Smooth muscle cell (in vitro differentiated cells): ENCODE results near the gene PGGHG. TPM values are rescaled to one million over a fixed set of nuclear protein-coding genes. Genes with fewer than 3 reads are reported as not detected.

Experiments used
- DNase-seq: peaks from one replicate; lab custom pipeline; 2025; ENCODE audit not compliant: unreplicated experiment; lab: John Stamatoyannopoulos, UW
- H2AFZ ChIP-seq: fragments of 200-600 bp; sonication (generic); 2 replicates; pipeline ENCODE4 v1.6.0; 2016; ENCODE audit warnings: antibody characterized with exemption, low read depth, mild to moderate bottlenecking
- H3F3A ChIP-seq: fragments of 200-600 bp; sonication (generic); 2 replicates; pipeline ENCODE4 v1.6.0; 2017; ENCODE audit warnings: antibody characterized with exemption, low read depth
- H3K27ac ChIP-seq: fragments of 200-600 bp; sonication (generic); 2 replicates; pipeline ENCODE4 v1.5.1; 2016; ENCODE audit warnings: low read depth, mild to moderate bottlenecking
- H3K27me3 ChIP-seq: fragments of 200-600 bp; sonication (generic); 2 replicates; pipeline ENCODE4 v1.6.1; 2016; ENCODE audit warnings: low read depth, mild to moderate bottlenecking
- H3K36me3 ChIP-seq: fragments of 200-600 bp; sonication (generic); 2 replicates; pipeline ENCODE4 v1.5.1; 2016; ENCODE audit warnings: low read depth
- H3K4me1 ChIP-seq: fragments of 200-600 bp; sonication (generic); 2 replicates; pipeline ENCODE4 v1.5.1; 2016; ENCODE audit warnings: low read depth
- H3K4me2 ChIP-seq: fragments of 200-600 bp; sonication (generic); 2 replicates; pipeline ENCODE4 v1.6.0; 2016; ENCODE audit warnings: mild to moderate bottlenecking
- H3K4me3 ChIP-seq: fragments of 200-600 bp; sonication (generic); 2 replicates; pipeline ENCODE4 v1.5.1; 2016; ENCODE audit warnings: mild to moderate bottlenecking
- H3K79me2 ChIP-seq: fragments of 200-600 bp; sonication (generic); 2 replicates; pipeline ENCODE4 v1.6.0; 2016; ENCODE audit warnings: low read depth, mild to moderate bottlenecking
- H3K9ac ChIP-seq: fragments of 200-600 bp; sonication (generic); 2 replicates; pipeline ENCODE4 v1.6.0; 2016; ENCODE audit warnings: low read depth
- H3K9me3 ChIP-seq: fragments of 200-600 bp; sonication (generic); replicated peaks from 2 replicates; pipeline ENCODE4 v1.5.1; 2016; ENCODE audit warnings: low read depth
- H4K20me1 ChIP-seq: fragments of 200-600 bp; sonication (generic); 2 replicates; pipeline ENCODE4 v1.6.0; 2016; ENCODE audit warnings: low read depth
- WGBS: methylation state at CpG from one replicate; pipeline ENCODE4 v1.1.7; 2016; ENCODE audit warnings: low lambda C conversion rate; 5-methylcytosine and 5-hydroxymethylcytosine counted together
- polyA plus RNA-seq: library from polyadenylated mRNA; unstranded; fragments of >200 nt; fragmentation: Nextera tagmentation; extraction: Ambion mirVana; gene quantifications from 2 replicates; pipeline ENCODE4 v1.2.1, GENCODE V29; 2016
- total RNA-seq: library from RNA; depleted of rRNA; stranded (reverse); fragments of >200 nt; gene quantifications from 2 replicates; pipeline ENCODE4 v1.2.3, GENCODE V29; 2014
- TF ChIP-seq, protein P1 (sequence below): fragments of 200-600 bp; sonication (generic); IDR thresholded peaks from 2 replicates; pipeline ENCODE4 v1.5.1; 2017; ENCODE audit warnings: borderline replicate concordance, mild to moderate bottlenecking, antibody characterized with exemption; ENCODE audit not compliant: insufficient read depth, poor library complexity, severe bottlenecking

PGGHG gene
- total and polyA plus RNA-seq, 2 experiments from 2014 or later, result 8.6 to 16.6 TPM

DNA sequence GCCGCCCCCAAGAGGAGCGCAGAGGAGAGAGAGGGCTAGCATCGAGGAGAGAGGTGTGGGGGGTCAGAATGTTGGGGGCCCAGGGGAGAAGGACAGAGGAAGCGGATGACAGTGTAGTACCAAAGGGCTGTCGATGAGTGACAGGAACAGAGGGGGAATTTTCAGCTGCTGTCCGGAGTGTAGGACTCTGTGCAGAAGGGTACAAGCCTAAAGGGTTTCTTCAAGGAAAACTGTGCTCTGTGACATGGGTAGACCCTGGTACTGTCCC lies 16.1 kb upstream of the PGGHG start:
- no peak overlapping the region for H3K27ac ChIP-seq
- no peak overlapping the region for H3K4me3 ChIP-seq
- no peaks in the 10 kb centered on the region for H3K27me3 ChIP-seq
- H3K79me2 ChIP-seq, result no peaks in the 10 kb centered on the region
- H2AFZ ChIP-seq, result no peak overlapping the region
- DNase-seq, result no peak
- no peak overlapping the region for H3K9ac ChIP-seq
- H4K20me1 ChIP-seq, result no peaks in the 10 kb centered on the region
- no peak overlapping the region for H3K4me2 ChIP-seq
- no peaks in the 10 kb centered on the region for H3K36me3 ChIP-seq
- TF ChIP-seq, protein P1, sequence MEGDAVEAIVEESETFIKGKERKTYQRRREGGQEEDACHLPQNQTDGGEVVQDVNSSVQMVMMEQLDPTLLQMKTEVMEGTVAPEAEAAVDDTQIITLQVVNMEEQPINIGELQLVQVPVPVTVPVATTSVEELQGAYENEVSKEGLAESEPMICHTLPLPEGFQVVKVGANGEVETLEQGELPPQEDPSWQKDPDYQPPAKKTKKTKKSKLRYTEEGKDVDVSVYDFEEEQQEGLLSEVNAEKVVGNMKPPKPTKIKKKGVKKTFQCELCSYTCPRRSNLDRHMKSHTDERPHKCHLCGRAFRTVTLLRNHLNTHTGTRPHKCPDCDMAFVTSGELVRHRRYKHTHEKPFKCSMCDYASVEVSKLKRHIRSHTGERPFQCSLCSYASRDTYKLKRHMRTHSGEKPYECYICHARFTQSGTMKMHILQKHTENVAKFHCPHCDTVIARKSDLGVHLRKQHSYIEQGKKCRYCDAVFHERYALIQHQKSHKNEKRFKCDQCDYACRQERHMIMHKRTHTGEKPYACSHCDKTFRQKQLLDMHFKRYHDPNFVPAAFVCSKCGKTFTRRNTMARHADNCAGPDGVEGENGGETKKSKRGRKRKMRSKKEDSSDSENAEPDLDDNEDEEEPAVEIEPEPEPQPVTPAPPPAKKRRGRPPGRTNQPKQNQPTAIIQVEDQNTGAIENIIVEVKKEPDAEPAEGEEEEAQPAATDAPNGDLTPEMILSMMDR, result no peak
- no peaks in the 10 kb centered on the region for H3F3A ChIP-seq
- WGBS, result 96% methylated on average over 6 of the region's 6 CpGs
- no peaks in the 10 kb centered on the region for H3K4me1 ChIP-seq
- no peaks in the 10 kb centered on the region for H3K9me3 ChIP-seq

DNA sequence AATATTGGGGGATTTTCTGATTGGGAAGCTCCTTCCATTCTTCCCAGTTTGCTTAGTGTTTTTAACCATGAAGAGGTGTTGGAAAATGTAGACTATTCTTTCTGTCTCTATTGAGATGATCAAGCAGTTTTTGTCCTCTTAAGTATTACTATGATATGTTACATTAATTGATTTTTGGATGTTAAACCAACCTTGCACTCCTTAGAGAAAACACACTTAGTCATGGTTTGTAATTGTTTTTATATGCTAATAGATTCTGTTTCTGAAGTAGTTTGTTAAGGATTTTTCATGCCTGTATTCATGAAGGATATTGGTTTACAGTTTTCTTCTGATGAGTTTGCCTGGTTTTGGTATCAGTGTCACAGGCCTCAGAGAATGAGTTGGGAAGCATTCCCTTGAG lies 12.7 kb upstream of the PGGHG start:
- no peaks in the 10 kb centered on the region for H3K36me3 ChIP-seq
- H3K27me3 ChIP-seq, result peaks cover 4% of the 10 kb centered on the region

DNA sequence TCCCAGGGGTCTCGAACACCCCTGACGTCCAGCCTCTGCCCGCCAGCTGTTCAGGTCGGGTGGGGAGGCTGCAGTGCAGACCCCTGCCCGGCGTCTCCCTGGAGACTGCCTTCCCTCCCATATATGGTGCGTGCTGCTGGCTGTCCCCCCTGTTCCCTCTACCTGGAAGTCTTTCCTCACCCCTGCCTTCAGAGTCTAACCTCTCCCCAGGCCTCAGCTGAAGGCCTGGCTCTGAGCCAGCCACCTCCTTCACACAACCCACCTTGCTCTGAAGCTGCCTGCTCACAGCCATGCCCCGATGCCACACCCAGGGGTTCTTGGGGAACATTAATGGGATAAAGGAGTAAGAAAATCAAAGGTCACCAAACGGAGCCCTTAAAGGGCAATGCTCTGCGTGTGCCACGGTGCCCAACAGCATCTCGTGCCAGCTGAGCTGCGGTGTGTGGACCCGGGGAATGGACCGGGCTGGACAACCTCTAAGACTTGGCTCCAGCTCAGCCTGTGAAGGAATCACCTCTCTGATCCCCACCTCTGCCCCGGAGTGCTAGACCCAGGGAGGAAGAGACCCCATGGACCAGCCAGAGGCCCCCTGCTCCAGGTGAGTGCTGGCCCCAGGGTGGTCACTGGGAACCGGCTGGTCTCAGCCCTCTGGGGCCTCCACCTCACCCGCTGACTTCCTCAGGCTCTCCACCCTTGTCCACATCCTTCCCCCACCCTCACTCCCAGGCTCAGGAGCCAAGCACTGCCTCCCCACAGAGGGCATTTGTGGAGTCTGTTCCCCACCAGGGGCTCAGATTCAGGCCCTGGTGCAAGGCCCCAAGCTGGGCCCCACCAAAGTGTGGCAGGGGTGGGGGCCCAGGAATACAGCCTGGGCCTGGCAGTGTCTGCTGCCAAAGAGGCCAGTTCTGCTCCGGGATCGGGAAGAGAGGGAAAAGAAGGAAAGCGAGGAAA lies 10.7 kb upstream of the PGGHG start, which contains the start of gene NLRP6:
Gene NLRP6 (plus strand): TSS at position 407 of the 951 bp plus-strand sequence. CDS start 163 bp downstream, at position 570.
- TF ChIP-seq, protein P1, result no peak
- H3K4me3 ChIP-seq, result no peak within 1 kb of the TSS
- no peaks in the 10 kb centered on the region for H3K9me3 ChIP-seq
- WGBS, result 92% methylated on average over 21 of the region's 21 CpGs
- no peaks in the 10 kb centered on the region for H3K36me3 ChIP-seq
- no peaks in the 10 kb centered on the region for H4K20me1 ChIP-seq
- H2AFZ ChIP-seq, result no peak within 1 kb of the TSS
- no peaks in the 10 kb centered on the region for H3K4me1 ChIP-seq
- H3K79me2 ChIP-seq, result no peaks in the 10 kb centered on the region
- H3K4me2 ChIP-seq, result no peak within 1 kb of the TSS
- H3K9ac ChIP-seq, result no peak within 1 kb of the TSS
- no peak for DNase-seq
- H3K27ac ChIP-seq, result no peak within 1 kb of the TSS
- H3F3A ChIP-seq, result no peaks in the 10 kb centered on the region
- H3K27me3 ChIP-seq, result peaks cover 7% of the 10 kb centered on the region

More for the DNA sequence above, 12.7 kb upstream of the PGGHG start:
- Histone ChIP-seq H3K79me2 (no peaks in the 10 kb centered on the region), H3F3A (no peaks in the 10 kb centered on the region), H3K4me2 (no peak overlapping the region), H3K9me3 (no peaks in the 10 kb centered on the region), H3K4me3 (no peak overlapping the region), H3K27ac (no peak overlapping the region), H2AFZ (no peak overlapping the region), H4K20me1 (no peaks in the 10 kb centered on the region), H3K4me1 (no peaks in the 10 kb centered on the region), H3K9ac (no peak overlapping the region)
- TF ChIP-seq, protein P1, result no peak
- no peak for DNase-seq
